HCT116 (cell line): ENCODE measurements around the gene SSUH2.

Experiments
- ATF3 ChIP-seq: IDR thresholded peaks from 2 replicates; pipeline ENCODE4 v1.6.1; 2012
- CTCF ChIP-seq, 3 experiments: fragments of 200-600 bp in 1 of 3; sonication (generic) in 1 of 3; IDR thresholded peaks in 2 of 3; conservative IDR thresholded peaks in 1 of 3; 2 replicates each; pipeline ENCODE4 v1.5.1; 2012 to 2017; ENCODE audit warnings: low read depth in 2 of 3, low read length in 2 of 3, antibody characterized with exemption in 1 of 3, borderline replicate concordance in 1 of 3, control low read depth in 1 of 3, mild to moderate bottlenecking in 1 of 3, mixed read lengths in 1 of 3, mixed run types in 1 of 3, moderate library complexity in 1 of 3; ENCODE audit not compliant: insufficient read depth in 1 of 3
- ELF1 ChIP-seq: IDR thresholded peaks from 2 replicates; pipeline ENCODE4 v1.6.1; 2012; ENCODE audit warnings: low read depth, borderline replicate concordance
- EZH2 ChIP-seq: fragments of 200-600 bp; sonication (generic); IDR thresholded peaks from 2 replicates; pipeline ENCODE4 v1.6.1; 2017; ENCODE audit warnings: antibody characterized with exemption, mixed run types
- JUND ChIP-seq: IDR thresholded peaks from 2 replicates; pipeline ENCODE4 v1.6.1; 2012
- MAX ChIP-seq: IDR thresholded peaks from 2 replicates; pipeline ENCODE4 v1.6.1; 2012
- POLR2A ChIP-seq: IDR thresholded peaks from 2 replicates; pipeline ENCODE4 v1.7.0; 2011; ENCODE audit warnings: borderline replicate concordance; ENCODE audit not compliant: insufficient read depth, insufficient read length; ENCODE audit errors: extremely low read depth
- POLR2AphosphoS5 ChIP-seq: IDR thresholded peaks from 2 replicates; pipeline ENCODE4 v1.6.1; 2011; ENCODE audit warnings: mild to moderate bottlenecking, low read depth, low read length, moderate library complexity
- REST ChIP-seq: IDR thresholded peaks from 2 replicates; pipeline ENCODE4 v1.6.1; 2012; ENCODE audit warnings: low read depth
- SIN3A ChIP-seq: IDR thresholded peaks from 2 replicates; pipeline ENCODE4 v1.6.1; 2012; ENCODE audit warnings: low read depth
- TCF7L2 ChIP-seq: IDR thresholded peaks from 2 replicates; pipeline ENCODE4 v1.7.0; 2011; ENCODE audit warnings: borderline replicate concordance, inconsistent platforms; ENCODE audit not compliant: insufficient read depth, insufficient read length; ENCODE audit errors: extremely low read depth
- YY1 ChIP-seq: IDR thresholded peaks from 2 replicates; pipeline ENCODE4 v1.6.1; 2011; ENCODE audit warnings: low read length, low read depth, moderate library complexity, mild to moderate bottlenecking; ENCODE audit not compliant: insufficient replicate concordance; ENCODE audit errors: extremely low read depth
- ZBTB33 ChIP-seq: IDR thresholded peaks from 2 replicates; pipeline ENCODE4 v1.6.1; 2011; ENCODE audit warnings: mild to moderate bottlenecking, low read length, moderate library complexity; ENCODE audit not compliant: insufficient replicate concordance; ENCODE audit errors: extremely low read depth
- ZFX ChIP-seq: fragments of 450-650 bp; IDR thresholded peaks from 2 replicates; pipeline ENCODE4 v1.6.1; 2017

- no peak for TF ChIP-seq ELF1
- no peak for TF ChIP-seq YY1
- no peak for TF ChIP-seq REST
- no peak for TF ChIP-seq CTCF (IDR thresholded peaks at IDR 0.05 in 2 of 3, conservative IDR thresholded peaks at IDR 0.05 in 1 of 3; ENCODE audit: borderline replicate concordance in 1 of 3, insufficient read depth in 1 of 3, low read depth in 2 of 3, low read length in 2 of 3)
- TF ChIP-seq EZH2, result no peak
- TF ChIP-seq JUND, result no peak
- no peak for TF ChIP-seq ZBTB33
- no peak for TF ChIP-seq TCF7L2
- no peak for TF ChIP-seq SIN3A
- no peak for TF ChIP-seq POLR2A
- no peak for TF ChIP-seq MAX
- no peak for TF ChIP-seq ZFX
- no peak for TF ChIP-seq POLR2AphosphoS5
- TF ChIP-seq ATF3, result no peak
These were observed 15.8 kb upstream of the SSUH2 start for GRCh38 chr3:8660175-8661118.
